Inflammatory macrophage treated with lipopolysaccharide for 1 hour (primary cell): ENCODE measurements around the gene ATG7.

ENCODE experiments used
- DNase-seq, 2 donors: peaks; one replicate each; pipeline ENCODE4 v3.0.0-alpha.2; 2020 to 2022

The ATG7 gene

GRCh38 chr3:11543141-11543947 is 271.1 kb downstream of the ATG7 start:
- no peak for DNase-seq

- DNase-seq, result no peak
Observed at GRCh38 chr3:11543948-11544387, 271.8 kb downstream of the ATG7 start.

GRCh38 chr3:11544412-11545181 is 272.4 kb downstream of the ATG7 start:
- no peak for DNase-seq

GRCh38 chr3:11545186-11545851 is 273.1 kb downstream of the ATG7 start:
- DNase-seq, result no peak

GRCh38 chr3:11546657-11547302 is 274.6 kb downstream of the ATG7 start:
- DNase-seq, result no peak

GRCh38 chr3:11547498-11547897 is 275.3 kb downstream of the ATG7 start:
- DNase-seq, result no peak

GRCh38 chr3:11548721-11549131 is 276.5 kb downstream of the ATG7 start:
- DNase-seq, result no peak

GRCh38 chr3:11549580-11550140 is 277.5 kb downstream of the ATG7 start:
- DNase-seq, result no peak

GRCh38 chr3:11551036-11551435 is 278.8 kb downstream of the ATG7 start:
- no peak for DNase-seq

GRCh38 chr3:11552289-11553264 is 280.4 kb downstream of the ATG7 start:
- no peak for DNase-seq

- no peak for DNase-seq
Observed at GRCh38 chr3:11553436-11554235, 281.4 kb downstream of the ATG7 start.

- DNase-seq, result no peak
Observed at GRCh38 chr3:11554236-11554610, 282.0 kb downstream of the ATG7 start.

GRCh38 chr3:11554666-11555065 is 282.5 kb downstream of the ATG7 start:
- no peak for DNase-seq

- no peak for DNase-seq
Observed at GRCh38 chr3:11555211-11555782, 283.1 kb downstream of the ATG7 start.

GRCh38 chr3:11555881-11556633 is 283.9 kb downstream of the ATG7 start:
- no peak for DNase-seq

- DNase-seq, result no peak
Observed at GRCh38 chr3:11556851-11557644, 284.9 kb downstream of the ATG7 start.

- no peak for DNase-seq
Observed at GRCh38 chr3:11558002-11558401, 285.8 kb downstream of the ATG7 start.

GRCh38 chr3:11558411-11558903 is 286.3 kb downstream of the ATG7 start:
- no peak for DNase-seq
